Measurements from ENCODE around the gene USP8. TPM values are rescaled to one million over a fixed set of nuclear protein-coding genes. Genes with fewer than 3 reads are reported as not detected.

Gene USP8
- total and polyA plus RNA-seq, 2 of the 4 experiments (the other 2 are of a cell fraction) = 25.4 to 52.2 TPM

DNA sequence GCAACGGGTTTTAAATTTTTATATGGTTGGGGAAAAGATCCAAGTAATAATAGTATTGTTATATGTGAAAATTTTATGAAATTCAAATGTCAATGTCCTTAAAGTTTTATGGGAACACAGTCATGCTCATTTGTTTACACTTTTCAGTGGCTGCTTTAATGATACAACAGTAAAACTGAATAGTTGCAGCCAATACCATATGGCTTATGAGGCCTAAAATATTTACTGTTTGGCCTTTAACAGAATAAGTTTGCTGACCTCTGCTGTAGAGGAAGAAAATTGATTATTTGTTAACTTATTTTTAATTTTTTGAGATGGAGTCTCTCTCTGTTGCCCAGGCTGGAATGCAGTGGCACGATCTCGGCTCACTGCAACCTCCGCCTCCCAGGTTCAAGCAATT lies 77.6 kb downstream of the USP8 start:
- Histone ChIP-seq H3K9ac (ENCODE audit: low read depth, low read length) (no peak overlapping the region), H2BK20ac (ENCODE audit: low read depth, low read length) (no peak overlapping the region), H3K27ac (ENCODE audit: insufficient read depth, low read length) (no peak overlapping the region), H3K4me2 (ENCODE audit: low read depth, low read length) (no peak overlapping the region), H3K9me3 (ENCODE audit: control insufficient read depth, insufficient read depth, low read length) (no peaks in the 10 kb centered on the region), H3K23ac (ENCODE audit: low read depth, low read length) (no peak overlapping the region), H2BK120ac (ENCODE audit: low read depth, low read length) (no peak overlapping the region), H4K91ac (ENCODE audit: insufficient read depth, low read depth, low read length) (no peak overlapping the region), H2AFZ (replicated peaks; ENCODE audit: low read length, poor library complexity) (no peak overlapping the region), H2AK9ac (replicated peaks; ENCODE audit: low read depth, low read length, poor library complexity) (no peak overlapping the region), H3K18ac (ENCODE audit: low read depth, low read length) (no peak overlapping the region), H2BK5ac (ENCODE audit: low read depth, low read length, poor library complexity, severe bottlenecking) (no peak overlapping the region), H3K79me1 (ENCODE audit: low read depth in 1 of 2, low read length in 2 of 2) (no peaks in the 10 kb centered on the region; a peak in 1 of 4 replicates), H3K4me1 (ENCODE audit: control insufficient read depth, insufficient read depth, low read length) (no peaks in the 10 kb centered on the region), H3K56ac (ENCODE audit: extremely low read depth, insufficient read depth, low read length) (no peak overlapping the region), H4K5ac (ENCODE audit: low read depth, low read length) (no peak overlapping the region), H3K4me3 (ENCODE audit: insufficient read depth, low read depth, low read length) (no peak overlapping the region), H4K20me1 (ENCODE audit: insufficient read depth, low read length) (no peaks in the 10 kb centered on the region), H3K36me3 (ENCODE audit: control insufficient read depth, insufficient read depth, low read length) (peaks cover 19% of the 10 kb centered on the region), H3K27me3 (ENCODE audit: control insufficient read depth, insufficient read depth, low read length) (no peaks in the 10 kb centered on the region), H2BK15ac (ENCODE audit: low read depth, low read length) (no peak overlapping the region), H3K4ac (ENCODE audit: low read depth, low read length) (no peak overlapping the region), H4K8ac (ENCODE audit: low read depth in 2 of 2, low read length in 2 of 2) (no peak overlapping the region), H3K14ac (replicated peaks; ENCODE audit: low read depth, low read length) (no peak overlapping the region), H3K9me1 (ENCODE audit: insufficient read depth, low read length) (no peaks in the 10 kb centered on the region), H2AK5ac (ENCODE audit: low read depth, low read length) (no peak overlapping the region)
- CTCF ChIA-PET = interaction anchor here (0.6 kb wide), 1 partner anchor 75 kb away, joined by 3 read pairs; no protein-coding TSS in a partner anchor
- in situ Hi-C loops (cut with MboI; ENCODE audit: low sequenced_read_pairs) (no loop called here), dilution Hi-C loops (cut with HindIII; ENCODE audit: low sequenced_read_pairs, unreplicated experiment) (no loop called here), intact Hi-C loops (cut with micrococcal nuclease) (no loop called here)
- no TSS peak for BruUV-seq (replicated peaks)
- 95% methylated on average over 3 of the region's 4 CpGs; no CpG with 5 or more reads in 1 of the 2 experiments for WGBS, 2 experiments (ENCODE audit: extremely low coverage in 2 of 2, insufficient read length in 1 of 2)
- ATAC-seq (ENCODE audit: low read depth) (no peak), DNase-seq (no peak)
- POLR2A ChIA-PET (ENCODE audit: unreplicated experiment) = no interaction called here
- no peak for TF ChIP-seq RCOR1 (IDR thresholded peaks at IDR 0.05; ENCODE audit: insufficient replicate concordance, low read length)
- TF ChIP-seq, protein P1, sequence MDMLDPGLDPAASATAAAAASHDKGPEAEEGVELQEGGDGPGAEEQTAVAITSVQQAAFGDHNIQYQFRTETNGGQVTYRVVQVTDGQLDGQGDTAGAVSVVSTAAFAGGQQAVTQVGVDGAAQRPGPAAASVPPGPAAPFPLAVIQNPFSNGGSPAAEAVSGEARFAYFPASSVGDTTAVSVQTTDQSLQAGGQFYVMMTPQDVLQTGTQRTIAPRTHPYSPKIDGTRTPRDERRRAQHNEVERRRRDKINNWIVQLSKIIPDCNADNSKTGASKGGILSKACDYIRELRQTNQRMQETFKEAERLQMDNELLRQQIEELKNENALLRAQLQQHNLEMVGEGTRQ (IDR thresholded peaks at IDR 0.05; ENCODE audit: low read depth, low read length) = no peak
